ENCODE measurements around the gene IGSF3.

DNA sequence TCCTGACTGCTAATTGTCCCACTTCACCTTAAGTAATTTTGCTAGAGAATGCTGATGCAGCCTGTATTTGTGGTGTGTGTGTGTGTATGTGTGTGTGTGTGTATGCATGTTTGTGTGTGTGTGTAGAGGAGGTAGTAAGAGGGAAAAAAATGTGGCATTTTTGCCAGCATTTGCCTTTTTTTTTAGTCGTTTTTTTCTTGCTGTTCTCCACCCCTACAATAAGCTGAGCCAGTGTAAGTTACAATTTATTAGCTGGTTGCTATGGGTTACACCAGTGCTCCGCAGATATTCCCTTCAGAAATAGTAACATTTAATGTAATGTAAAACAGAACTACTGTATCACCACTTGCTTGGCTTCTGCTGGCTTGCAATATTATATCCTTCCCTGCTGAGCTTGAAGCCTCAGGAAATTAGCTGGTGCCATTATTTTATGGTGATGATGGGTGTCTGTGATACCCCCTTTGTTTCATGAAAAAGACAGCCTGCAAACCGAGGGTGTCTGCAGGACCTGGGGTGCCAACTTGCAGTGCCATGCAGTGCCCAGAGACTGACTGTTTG, 23.4 kb upstream of the IGSF3 start:
- TF ChIP-seq, protein P1, sequence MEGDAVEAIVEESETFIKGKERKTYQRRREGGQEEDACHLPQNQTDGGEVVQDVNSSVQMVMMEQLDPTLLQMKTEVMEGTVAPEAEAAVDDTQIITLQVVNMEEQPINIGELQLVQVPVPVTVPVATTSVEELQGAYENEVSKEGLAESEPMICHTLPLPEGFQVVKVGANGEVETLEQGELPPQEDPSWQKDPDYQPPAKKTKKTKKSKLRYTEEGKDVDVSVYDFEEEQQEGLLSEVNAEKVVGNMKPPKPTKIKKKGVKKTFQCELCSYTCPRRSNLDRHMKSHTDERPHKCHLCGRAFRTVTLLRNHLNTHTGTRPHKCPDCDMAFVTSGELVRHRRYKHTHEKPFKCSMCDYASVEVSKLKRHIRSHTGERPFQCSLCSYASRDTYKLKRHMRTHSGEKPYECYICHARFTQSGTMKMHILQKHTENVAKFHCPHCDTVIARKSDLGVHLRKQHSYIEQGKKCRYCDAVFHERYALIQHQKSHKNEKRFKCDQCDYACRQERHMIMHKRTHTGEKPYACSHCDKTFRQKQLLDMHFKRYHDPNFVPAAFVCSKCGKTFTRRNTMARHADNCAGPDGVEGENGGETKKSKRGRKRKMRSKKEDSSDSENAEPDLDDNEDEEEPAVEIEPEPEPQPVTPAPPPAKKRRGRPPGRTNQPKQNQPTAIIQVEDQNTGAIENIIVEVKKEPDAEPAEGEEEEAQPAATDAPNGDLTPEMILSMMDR (IDR thresholded peaks at IDR 0.05), result no peak
- no peak for TF ChIP-seq POLR2A (IDR thresholded peaks at IDR 0.05)

All from esophagus squamous epithelium (tissue), 4 donors.